ENCODE measurements around the gene DNAJC4.
A peak's percentile ranks its signal among the peaks of the same experiment; 100 is the strongest.

The DNAJC4 gene

GRCh38 chr11:64237484-64237951, 7.2 kb downstream of the DNAJC4 start:
- no peaks in the 10 kb centered on the region for H3K36me3 ChIP-seq (ENCODE audit: control insufficient read depth, insufficient read depth, low read length)
- no peaks in the 10 kb centered on the region for H3K9me3 ChIP-seq (ENCODE audit: control insufficient read depth, low read length)
- no peak overlapping the region for H3K4me3 ChIP-seq (ENCODE audit: insufficient read depth, low read depth, low read length)
- no peak overlapping the region for H3K27ac ChIP-seq (ENCODE audit: insufficient read depth, low read depth, low read length, poor library complexity, severe bottlenecking)
- peaks cover 15% of the 10 kb centered on the region for H3K4me1 ChIP-seq (ENCODE audit: control insufficient read depth, insufficient read depth, low read length)
- peaks cover 27% of the 10 kb centered on the region for H3K27me3 ChIP-seq (ENCODE audit: control insufficient read depth, insufficient read depth, low read length, poor library complexity, severe bottlenecking)
- WGBS, 2 experiments, result 89% methylated on average over 12 of the region's 12 CpGs

DNA sequence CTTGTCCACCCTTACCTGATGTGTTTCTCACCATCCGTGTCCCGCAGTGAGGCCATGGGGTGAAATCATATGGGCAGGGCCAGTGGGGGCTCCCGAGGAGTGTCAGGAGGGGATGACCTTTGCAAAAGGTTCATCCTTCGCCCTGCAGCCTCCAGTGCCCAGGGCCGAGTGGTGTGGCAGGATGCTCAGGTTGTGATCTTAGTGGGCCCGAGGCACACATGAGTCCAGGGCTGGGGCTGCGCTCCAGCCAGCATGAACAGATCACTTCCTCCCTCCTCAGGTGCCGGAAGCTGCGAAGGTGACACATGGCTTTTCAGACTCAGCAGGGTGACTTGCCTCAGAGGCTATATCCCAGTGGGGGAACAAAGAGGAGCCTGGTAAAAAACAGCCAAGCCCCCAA, 7.7 kb downstream of the DNAJC4 start:
- Histone ChIP-seq H3K27me3 (ENCODE audit: control insufficient read depth, insufficient read depth, low read length, poor library complexity, severe bottlenecking) (peaks cover 22% of the 10 kb centered on the region), H3K27ac (ENCODE audit: insufficient read depth, low read depth, low read length, poor library complexity, severe bottlenecking) (no peak overlapping the region), H3K36me3 (ENCODE audit: control insufficient read depth, insufficient read depth, low read length) (no peaks in the 10 kb centered on the region), H3K9me3 (ENCODE audit: control insufficient read depth, low read length) (no peaks in the 10 kb centered on the region), H3K4me1 (ENCODE audit: control insufficient read depth, insufficient read depth, low read length) (peaks cover 15% of the 10 kb centered on the region), H3K4me3 (ENCODE audit: insufficient read depth, low read depth, low read length) (no peak overlapping the region)
- 91 to 92% methylated on average over 9 of the region's 9 CpGs for WGBS, 2 experiments

DNA sequence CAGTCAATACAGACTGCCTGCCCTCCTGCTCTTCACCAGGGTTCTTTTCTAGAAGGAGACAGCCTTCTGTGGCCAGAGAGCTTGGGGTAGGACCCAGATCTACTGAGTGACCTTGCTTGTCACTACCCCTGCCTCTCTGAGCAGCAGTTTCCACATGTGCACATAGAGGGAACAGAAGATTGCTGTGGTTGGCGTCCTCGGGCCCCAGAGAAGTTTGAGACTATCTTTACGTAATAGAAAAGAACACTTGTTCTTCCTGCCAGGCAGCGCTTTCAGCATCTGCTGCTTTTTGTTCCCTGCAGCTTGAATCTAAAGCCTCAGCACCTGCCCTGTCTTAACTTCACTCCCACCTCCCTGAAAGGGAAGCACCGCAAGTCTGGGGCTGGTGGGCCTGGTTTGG, 8.7 kb downstream of the DNAJC4 start:
- H3K36me3 ChIP-seq (ENCODE audit: control insufficient read depth, insufficient read depth, low read length), result peaks cover 5% of the 10 kb centered on the region
- peaks cover 13% of the 10 kb centered on the region for H3K27me3 ChIP-seq (ENCODE audit: control insufficient read depth, insufficient read depth, low read length, poor library complexity, severe bottlenecking)
- H3K27ac ChIP-seq (ENCODE audit: insufficient read depth, low read depth, low read length, poor library complexity, severe bottlenecking), result no peak overlapping the region
- peaks cover 10% of the 10 kb centered on the region for H3K4me1 ChIP-seq (ENCODE audit: control insufficient read depth, insufficient read depth, low read length)
- no peaks in the 10 kb centered on the region for H3K9me3 ChIP-seq (ENCODE audit: control insufficient read depth, low read length)
- WGBS, 2 experiments, result 94 to 95% methylated on average over 5 of the region's 5 CpGs
- H3K4me3 ChIP-seq (ENCODE audit: insufficient read depth, low read depth, low read length), result no peak overlapping the region

GRCh38 chr11:64239662-64240434, 9.5 kb downstream of the DNAJC4 start:
- Histone ChIP-seq H3K4me3 (ENCODE audit: insufficient read depth, low read depth, low read length) (peak overlapping the region; percentile 88), H3K27ac (ENCODE audit: insufficient read depth, low read depth, low read length, poor library complexity, severe bottlenecking) (no peak overlapping the region), H3K27me3 (ENCODE audit: control insufficient read depth, insufficient read depth, low read length, poor library complexity, severe bottlenecking) (peaks cover 8% of the 10 kb centered on the region), H3K4me1 (ENCODE audit: control insufficient read depth, insufficient read depth, low read length) (peaks cover 11% of the 10 kb centered on the region), H3K9me3 (ENCODE audit: control insufficient read depth, low read length) (no peaks in the 10 kb centered on the region), H3K36me3 (ENCODE audit: control insufficient read depth, insufficient read depth, low read length) (peaks cover 5% of the 10 kb centered on the region)
- 91% methylated on average over 11 of the region's 11 CpGs for WGBS, 2 experiments

GRCh38 chr11:64240435-64241240, 10.3 kb downstream of the DNAJC4 start, which contains the start of gene FKBP2:
FKBP2 (plus strand) TSS chr11:64241095; CDS start chr11:64242388, 1,293 bp downstream.
- H3K9me3 ChIP-seq (ENCODE audit: control insufficient read depth, low read length), result no peaks in the 10 kb centered on the region
- peak within 1 kb of the TSS; percentile 90 for H3K27ac ChIP-seq (ENCODE audit: insufficient read depth, low read depth, low read length, poor library complexity, severe bottlenecking)
- peaks cover 18% of the 10 kb centered on the region for H3K4me1 ChIP-seq (ENCODE audit: control insufficient read depth, insufficient read depth, low read length)
- H3K36me3 ChIP-seq (ENCODE audit: control insufficient read depth, insufficient read depth, low read length), result peaks cover 5% of the 10 kb centered on the region
- H3K27me3 ChIP-seq (ENCODE audit: control insufficient read depth, insufficient read depth, low read length, poor library complexity, severe bottlenecking), result peaks cover under 1% of the 10 kb centered on the region
- peak within 1 kb of the TSS; percentile 88 for H3K4me3 ChIP-seq (ENCODE audit: insufficient read depth, low read depth, low read length)
- 3 to 4% methylated on average over 58 of the region's 58 CpGs for WGBS, 2 experiments

DNA sequence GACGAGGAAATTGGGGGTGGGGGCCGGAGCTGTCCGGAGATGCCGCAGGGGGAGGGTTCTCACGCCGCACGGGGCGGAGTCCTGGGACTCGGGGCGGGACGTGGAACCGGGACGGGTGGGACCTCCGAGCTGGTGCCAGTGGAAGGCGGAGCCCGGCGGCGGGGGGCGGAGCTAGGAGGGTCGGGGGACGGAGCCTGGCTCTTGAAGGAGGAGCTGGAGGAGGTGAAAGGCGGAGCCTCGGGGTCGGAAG, 10.8 kb downstream of the DNAJC4 start:
- H3K27ac ChIP-seq (ENCODE audit: insufficient read depth, low read depth, low read length, poor library complexity, severe bottlenecking), result peak overlapping the region; percentile 90
- peak overlapping the region; percentile 88 for H3K4me3 ChIP-seq (ENCODE audit: insufficient read depth, low read depth, low read length)
- no peaks in the 10 kb centered on the region for H3K27me3 ChIP-seq (ENCODE audit: control insufficient read depth, insufficient read depth, low read length, poor library complexity, severe bottlenecking)
- 1% methylated on average over 24 of the region's 24 CpGs for WGBS, 2 experiments
- H3K4me1 ChIP-seq (ENCODE audit: control insufficient read depth, insufficient read depth, low read length), result peaks cover 22% of the 10 kb centered on the region
- H3K9me3 ChIP-seq (ENCODE audit: control insufficient read depth, low read length), result no peaks in the 10 kb centered on the region
- H3K36me3 ChIP-seq (ENCODE audit: control insufficient read depth, insufficient read depth, low read length), result peaks cover 5% of the 10 kb centered on the region

GRCh38 chr11:64241491-64242374, 11.4 kb downstream of the DNAJC4 start:
- Histone ChIP-seq H3K36me3 (ENCODE audit: control insufficient read depth, insufficient read depth, low read length) (peaks cover 5% of the 10 kb centered on the region), H3K9me3 (ENCODE audit: control insufficient read depth, low read length) (no peaks in the 10 kb centered on the region), H3K4me1 (ENCODE audit: control insufficient read depth, insufficient read depth, low read length) (peaks cover 22% of the 10 kb centered on the region), H3K27ac (ENCODE audit: insufficient read depth, low read depth, low read length, poor library complexity, severe bottlenecking) (peak overlapping the region; percentile 66), H3K4me3 (ENCODE audit: insufficient read depth, low read depth, low read length) (peak overlapping the region; percentile 88), H3K27me3 (ENCODE audit: control insufficient read depth, insufficient read depth, low read length, poor library complexity, severe bottlenecking) (no peaks in the 10 kb centered on the region)
- 1% methylated on average over 63 of the region's 63 CpGs for WGBS, 2 experiments

GRCh38 chr11:64243236-64243854, 13.0 kb downstream of the DNAJC4 start:
- Histone ChIP-seq H3K27me3 (ENCODE audit: control insufficient read depth, insufficient read depth, low read length, poor library complexity, severe bottlenecking) (peaks cover 7% of the 10 kb centered on the region), H3K27ac (ENCODE audit: insufficient read depth, low read depth, low read length, poor library complexity, severe bottlenecking) (no peak overlapping the region), H3K4me3 (ENCODE audit: insufficient read depth, low read depth, low read length) (no peak overlapping the region), H3K36me3 (ENCODE audit: control insufficient read depth, insufficient read depth, low read length) (peaks cover 5% of the 10 kb centered on the region), H3K9me3 (ENCODE audit: control insufficient read depth, low read length) (no peaks in the 10 kb centered on the region), H3K4me1 (ENCODE audit: control insufficient read depth, insufficient read depth, low read length) (peaks cover 28% of the 10 kb centered on the region)
- 91 to 93% methylated on average over 8 of the region's 8 CpGs for WGBS, 2 experiments

GRCh38 chr11:64244107-64244506, 13.8 kb downstream of the DNAJC4 start:
- H3K4me3 ChIP-seq (ENCODE audit: insufficient read depth, low read depth, low read length), result no peak overlapping the region
- no peak overlapping the region for H3K27ac ChIP-seq (ENCODE audit: insufficient read depth, low read depth, low read length, poor library complexity, severe bottlenecking)
- peaks cover 28% of the 10 kb centered on the region for H3K4me1 ChIP-seq (ENCODE audit: control insufficient read depth, insufficient read depth, low read length)
- no peaks in the 10 kb centered on the region for H3K9me3 ChIP-seq (ENCODE audit: control insufficient read depth, low read length)
- peaks cover 5% of the 10 kb centered on the region for H3K36me3 ChIP-seq (ENCODE audit: control insufficient read depth, insufficient read depth, low read length)
- WGBS, 2 experiments, result 72 to 81% methylated on average over 5 of the region's 5 CpGs
- H3K27me3 ChIP-seq (ENCODE audit: control insufficient read depth, insufficient read depth, low read length, poor library complexity, severe bottlenecking), result peaks cover 7% of the 10 kb centered on the region

Measured in ectodermal cell (in vitro differentiated cells).